NCI-H2081 (cell line): ENCODE data around the gene HHEX.

Experiments
- DNase-seq, 2 experiments: peaks; one replicate each; lab custom pipeline; 2025; lab: John Stamatoyannopoulos, UW

Gene HHEX

GRCh38 chr10:92693534-92693893, 3.8 kb downstream of the HHEX start:
- DNase-seq: no peak

GRCh38 chr10:92695679-92696605, 6.2 kb downstream of the HHEX start:
- no peak for DNase-seq

- no peak for DNase-seq
These were observed 7.0 kb downstream of the HHEX start for GRCh38 chr10:92696606-92697383.

GRCh38 chr10:92697663-92698511, 8.1 kb downstream of the HHEX start:
- no peak for DNase-seq

DNA sequence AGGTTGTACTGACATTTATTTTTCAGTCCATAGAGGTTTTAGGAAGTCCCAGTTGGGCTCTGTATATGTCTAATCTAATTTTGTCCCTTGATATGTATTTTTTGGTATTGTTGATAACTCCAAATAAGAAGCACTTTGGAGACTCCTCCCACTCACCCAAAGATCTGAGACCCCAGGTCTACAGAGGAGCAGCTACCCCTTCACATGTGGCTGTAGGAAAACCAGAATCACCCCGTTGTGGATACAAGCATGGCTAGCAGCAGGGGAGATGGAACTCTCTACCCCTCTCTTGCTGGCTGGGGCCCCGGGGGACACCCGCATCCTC, 9.4 kb downstream of the HHEX start:
- no peak for DNase-seq

DNA sequence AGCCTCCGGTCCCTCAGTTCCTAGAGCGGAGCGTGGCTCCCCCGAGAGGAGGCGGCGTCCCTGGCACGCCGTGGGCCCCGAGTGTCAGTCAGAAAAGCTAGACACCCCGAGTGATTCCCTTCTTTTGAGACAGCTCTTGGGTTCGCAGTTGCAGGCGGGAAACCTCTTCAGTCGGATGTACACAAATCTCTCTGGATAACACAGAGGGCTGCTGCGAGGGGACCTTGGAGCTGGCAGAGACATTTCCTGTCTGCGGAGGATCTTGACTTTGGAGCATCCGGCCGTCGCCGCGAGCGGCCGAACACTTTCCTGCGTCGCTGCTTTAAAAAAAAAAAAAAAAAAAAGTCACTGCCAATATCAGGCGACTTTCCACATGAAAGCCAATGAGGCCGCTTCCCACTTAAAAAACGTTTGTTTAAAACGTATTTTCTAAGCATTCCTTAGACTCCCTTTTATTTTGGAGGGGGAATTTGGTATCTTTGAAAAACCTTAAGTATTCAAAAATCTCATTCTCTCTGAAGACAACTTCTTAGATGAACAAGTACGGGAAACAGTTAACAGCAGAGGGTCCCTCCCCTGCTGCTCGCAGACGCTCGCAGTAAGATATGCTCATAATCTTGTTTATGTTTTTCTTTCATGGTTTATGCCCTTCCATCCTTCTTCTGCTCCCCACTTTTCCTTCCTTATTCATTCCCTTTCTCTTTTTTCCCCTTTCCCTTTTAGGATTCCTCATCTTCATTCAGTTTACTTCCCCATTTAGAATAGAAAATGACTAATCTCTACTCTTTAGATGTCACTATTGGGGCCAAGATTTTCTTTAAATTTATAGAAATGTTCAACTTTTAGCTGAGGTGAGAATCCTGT, 10.0 kb downstream of the HHEX start:
- DNase-seq: no peak

DNA sequence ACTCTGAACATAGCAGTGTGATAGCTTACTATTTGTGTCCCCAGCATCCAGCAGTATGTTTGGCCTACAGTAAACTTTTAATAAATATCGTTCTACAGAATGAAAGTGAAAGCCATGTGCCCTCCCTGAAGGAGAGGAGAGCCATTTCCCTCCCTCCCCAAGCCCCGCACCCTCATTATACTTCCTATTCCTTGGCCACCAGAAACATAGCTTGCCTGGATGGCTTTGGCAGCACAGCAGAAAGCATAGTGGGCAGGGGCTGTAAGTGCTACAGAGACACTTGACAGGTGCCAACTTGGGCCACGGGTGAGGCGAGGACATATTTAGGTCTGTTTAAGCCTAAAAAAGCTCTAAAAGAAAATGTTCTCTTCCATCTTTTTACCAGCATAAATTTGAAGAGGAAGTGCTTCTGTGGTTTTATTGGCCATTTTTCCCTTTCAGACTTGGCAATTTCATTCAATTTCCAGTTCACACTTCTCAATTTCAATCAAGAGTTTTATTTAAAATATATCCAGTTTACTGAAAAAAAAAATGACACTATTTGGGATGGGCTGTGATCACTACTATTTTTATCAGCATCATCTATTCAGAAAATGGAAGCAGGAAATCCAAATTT, 12.7 kb downstream of the HHEX start:
- peak in 1 of 2 experiments; percentile 9 for DNase-seq

DNA sequence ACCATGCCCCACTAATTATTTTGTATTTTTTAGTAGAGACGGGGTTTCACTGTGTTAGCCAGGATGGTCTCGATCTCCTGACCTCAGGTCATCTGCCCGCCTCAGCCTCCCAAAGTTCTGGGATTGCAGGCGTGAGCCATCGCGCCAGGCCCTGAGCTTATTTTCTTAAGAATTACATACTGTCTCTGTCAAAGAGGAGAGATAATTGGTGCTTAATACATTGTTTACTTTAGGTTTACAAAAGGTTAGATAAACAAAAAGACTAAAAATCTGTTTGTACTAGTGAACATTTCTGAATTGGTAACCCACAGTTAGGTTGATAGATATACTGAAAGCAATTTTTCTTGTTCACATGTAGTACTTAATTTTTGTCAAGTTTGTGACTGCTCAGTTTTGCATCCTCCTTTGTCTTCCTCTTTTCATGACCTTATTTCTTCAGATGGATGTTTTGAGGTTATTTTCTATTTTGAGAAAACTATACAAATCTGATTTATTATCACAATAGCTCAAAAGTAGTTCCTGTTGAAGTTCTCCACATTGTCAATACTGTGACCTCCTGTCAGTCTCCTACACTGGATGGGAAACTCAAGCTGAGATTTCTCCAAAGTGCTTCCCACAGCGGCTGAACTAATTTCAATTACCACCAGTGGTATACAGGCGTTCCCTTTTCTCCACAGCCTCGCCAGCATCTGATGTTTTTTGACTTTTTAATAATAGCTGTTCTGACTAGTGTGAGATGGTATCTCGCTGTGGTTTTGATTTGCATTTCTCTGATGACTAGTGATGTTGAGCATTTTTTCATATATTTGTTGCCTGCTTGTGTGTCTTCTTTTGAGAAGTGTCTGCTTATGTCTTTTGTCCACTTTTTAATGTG, 22.5 kb downstream of the HHEX start:
- peak in 1 of 2 experiments; percentile 42 for DNase-seq

DNA sequence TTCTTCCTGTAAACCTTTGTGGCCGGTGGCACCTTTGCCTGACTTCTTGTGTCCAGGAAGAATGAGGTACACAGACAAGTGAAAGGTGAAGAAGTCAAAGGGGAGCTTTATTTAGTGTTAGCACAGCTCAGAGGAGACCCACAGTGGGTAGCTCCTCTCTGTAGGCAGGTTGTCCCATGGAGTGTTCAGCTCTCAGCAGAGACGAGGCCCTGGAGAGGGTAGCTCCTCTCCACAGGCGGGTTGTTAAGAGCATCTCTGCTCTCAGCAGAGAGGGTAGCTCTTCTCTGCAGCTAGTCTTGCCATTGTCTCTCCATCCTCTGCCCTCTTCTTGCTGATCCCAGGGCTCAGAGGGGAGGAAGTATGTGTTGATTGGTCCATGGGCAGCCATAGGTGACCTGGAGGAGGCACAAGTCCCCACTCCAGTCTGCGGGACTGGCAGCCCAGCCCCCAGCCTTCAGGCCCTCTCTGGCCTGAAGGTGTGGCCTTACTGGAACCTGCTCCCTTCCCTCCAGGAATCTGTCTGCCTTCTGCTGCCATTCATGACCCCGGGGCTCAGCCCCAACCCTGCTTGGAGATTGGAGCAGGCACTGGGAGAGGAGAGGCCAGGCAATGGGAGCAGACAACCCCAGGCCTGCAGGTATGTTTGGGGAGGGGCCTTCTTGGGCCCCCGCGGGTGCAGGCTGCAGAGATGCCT, 24.5 kb downstream of the HHEX start:
- DNase-seq: no peak

DNA sequence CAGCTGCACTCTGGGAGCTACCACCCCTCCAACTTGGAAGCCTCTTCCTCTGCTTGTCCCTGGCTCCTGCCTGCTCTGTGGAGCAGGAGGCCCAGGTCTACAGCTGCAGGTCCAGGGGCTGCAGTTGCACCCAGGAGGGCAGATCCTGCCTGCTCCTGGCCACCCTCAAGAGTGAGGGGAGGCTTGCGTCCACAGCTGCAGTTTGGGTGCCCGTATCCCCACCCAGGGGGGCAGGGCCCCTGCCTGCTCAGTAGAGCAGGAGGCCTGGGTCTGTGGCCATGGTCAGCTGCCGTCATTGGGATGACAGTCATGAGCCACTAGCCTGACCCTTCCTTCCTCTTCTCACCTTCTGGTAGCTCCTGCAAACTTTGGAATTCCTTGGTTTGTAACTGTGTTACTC, 25.1 kb downstream of the HHEX start:
- DNase-seq: no peak

- peak; percentile 80 to 91 for DNase-seq
These were observed 30.5 kb downstream of the HHEX start for GRCh38 chr10:92719991-92720830.

DNA sequence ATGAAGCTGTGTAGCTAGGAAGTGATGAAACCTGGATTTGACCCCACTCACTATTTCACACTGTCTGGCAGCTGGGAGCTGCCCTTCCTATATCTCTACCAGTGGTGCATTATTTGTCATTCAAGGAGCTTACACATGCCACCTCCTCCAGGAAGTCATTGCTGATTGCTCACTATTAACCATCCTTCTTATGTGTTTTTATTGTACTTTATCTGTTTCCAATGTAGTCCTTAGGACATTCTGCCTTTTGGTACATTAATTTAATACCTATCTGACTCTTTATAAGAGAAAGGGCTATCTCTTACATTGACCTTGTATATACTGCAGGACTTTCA, 31.0 kb downstream of the HHEX start:
- DNase-seq: no peak

DNA sequence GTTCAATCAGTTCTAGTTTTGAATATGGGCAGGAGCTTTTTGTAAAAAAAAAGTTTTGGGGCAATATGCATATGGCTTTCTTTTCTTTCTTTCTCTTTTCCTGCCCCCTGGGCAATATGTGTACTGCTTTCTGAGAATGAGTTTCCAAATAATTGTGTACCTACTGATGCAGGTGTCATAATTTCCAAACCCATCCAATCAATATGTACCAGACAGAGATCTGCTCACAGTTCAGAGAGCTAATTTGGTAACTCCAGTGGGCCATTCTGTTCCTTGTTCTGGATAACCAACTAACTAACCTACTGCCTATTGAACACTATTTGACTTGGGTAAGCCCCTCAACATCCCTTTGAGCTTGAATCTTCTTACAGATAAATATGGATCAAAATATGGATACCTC, 32.6 kb downstream of the HHEX start:
- no peak for DNase-seq

DNA sequence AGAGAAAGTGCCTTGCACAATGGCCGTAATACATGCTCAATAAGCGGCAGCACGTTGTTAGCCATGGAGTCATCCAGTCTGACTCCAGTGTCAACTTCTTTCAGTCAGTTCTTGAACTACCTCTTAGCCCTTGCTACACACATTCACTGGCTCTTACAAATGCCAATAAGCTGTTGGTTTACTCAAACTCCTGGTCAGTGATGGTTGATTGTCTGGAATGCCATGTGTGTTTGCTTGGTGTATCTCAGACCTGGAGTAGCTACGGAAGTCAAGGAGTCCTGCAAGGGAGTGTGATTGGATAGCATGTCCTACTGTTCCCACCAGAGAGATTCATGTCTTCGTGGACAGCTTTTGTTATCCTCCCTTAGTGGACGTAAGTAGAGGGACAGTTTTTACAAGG, 37.4 kb downstream of the HHEX start:
- DNase-seq: no peak

GRCh38 chr10:92727550-92727949, 37.8 kb downstream of the HHEX start:
- no peak for DNase-seq

- no peak for DNase-seq
These were observed 40.1 kb downstream of the HHEX start for GRCh38 chr10:92729886-92730285.

GRCh38 chr10:92732958-92733357, 43.2 kb downstream of the HHEX start:
- DNase-seq: no peak

GRCh38 chr10:92734301-92734700, 44.5 kb downstream of the HHEX start:
- DNase-seq: no peak

DNA sequence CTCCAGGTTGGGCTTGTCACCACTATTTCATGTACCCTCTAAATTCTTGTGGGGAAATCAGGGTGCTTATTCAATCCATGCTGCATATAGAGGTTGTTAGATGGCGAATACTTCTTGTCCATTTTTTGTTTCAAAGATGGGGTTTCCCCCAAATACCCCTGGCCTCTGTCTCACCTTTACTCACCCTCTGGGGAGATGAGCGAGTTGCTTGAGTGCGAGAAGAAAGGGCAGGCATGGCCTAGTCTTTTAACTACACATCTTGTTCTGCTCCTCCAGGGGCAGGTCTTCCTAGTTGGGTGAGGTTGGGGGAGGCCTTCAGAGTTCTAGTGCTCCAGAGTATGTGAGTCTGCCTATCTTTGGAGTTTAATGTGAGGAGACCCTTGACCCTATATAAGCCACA, 46.2 kb downstream of the HHEX start:
- no peak for DNase-seq
